Type B pancreatic cell (in vitro differentiated cells): ENCODE data around the gene PSMG1. TPM values are rescaled to one million over a fixed set of nuclear protein-coding genes. Genes with fewer than 3 reads are reported as not detected.
A peak's percentile ranks its signal among the peaks of the same experiment; 100 is the strongest.

ENCODE experiments used
- DNase-seq: peaks from one replicate; pipeline ENCODE4 v3.0.0; 2021; ENCODE audit warnings: mixed read lengths; ENCODE audit not compliant: unreplicated experiment; ENCODE audit errors: extremely low spot score
- H3K27ac Mint-ChIP-seq: 2 replicates; pipeline ENCODE4 v1.8.0; 2021; ENCODE audit warnings: mild to moderate bottlenecking, mixed read lengths
- H3K27me3 Mint-ChIP-seq: 2 replicates; pipeline ENCODE4 v1.8.0; 2021; ENCODE audit warnings: mixed read lengths
- H3K36me3 Mint-ChIP-seq: 2 replicates; pipeline ENCODE4 v1.8.0; 2021; ENCODE audit warnings: mixed read lengths
- H3K4me1 Mint-ChIP-seq: one replicate; pipeline ENCODE4 v1.8.0; 2021; ENCODE audit warnings: mixed read lengths; ENCODE audit not compliant: unreplicated experiment
- H3K4me3 Mint-ChIP-seq: 2 replicates; pipeline ENCODE4 v1.8.0; 2021; ENCODE audit warnings: mild to moderate bottlenecking, mixed read lengths
- H3K9me3 Mint-ChIP-seq: 2 replicates; pipeline ENCODE4 v1.8.0; 2021; ENCODE audit warnings: mixed read lengths
- total RNA-seq: library from RNA; stranded (reverse); gene quantifications from 2 replicates; pipeline ENCODE4 v1.2.1, GENCODE V29; 2021; ENCODE audit warnings: low replicate concordance
- TF ChIP-seq, protein P1 (sequence below): fragments of 200-600 bp; sonication (generic); conservative IDR thresholded peaks from 2 replicates; pipeline ENCODE4 v1.5.0; 2021; ENCODE audit warnings: antibody characterized with exemption, mild to moderate bottlenecking

PSMG1 gene
- total RNA-seq, 1 donor from 2014 or later = 60.6 TPM

DNA sequence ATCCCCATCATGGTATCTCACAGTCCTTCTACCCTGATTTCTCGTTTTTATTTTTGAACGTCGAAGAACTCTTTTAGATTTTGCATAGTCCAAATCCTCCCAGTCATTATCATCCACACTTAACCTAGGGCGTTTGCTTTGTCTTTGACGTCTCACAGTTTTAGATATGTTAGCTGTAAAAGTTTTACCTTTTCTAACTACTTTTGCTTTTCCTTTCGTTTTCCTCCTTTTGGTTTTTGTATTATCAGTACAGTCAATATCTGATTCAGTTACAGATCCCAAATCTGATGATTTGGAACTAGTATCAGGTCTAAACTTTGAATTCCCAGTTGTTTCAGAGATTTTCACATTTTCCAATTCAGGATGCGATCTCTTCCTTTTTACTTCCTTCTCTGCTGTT is 13.1 kb upstream of the PSMG1 start:
- Mint-ChIP-seq H3K4me3 (no peak overlapping the region), H3K4me1 (no peaks in the 10 kb centered on the region), H3K9me3 (no peaks in the 10 kb centered on the region), H3K36me3 (peaks cover 31% of the 10 kb centered on the region), H3K27me3 (no peaks in the 10 kb centered on the region), H3K27ac (peak overlapping the region; percentile 1)
- TF ChIP-seq, protein P1, sequence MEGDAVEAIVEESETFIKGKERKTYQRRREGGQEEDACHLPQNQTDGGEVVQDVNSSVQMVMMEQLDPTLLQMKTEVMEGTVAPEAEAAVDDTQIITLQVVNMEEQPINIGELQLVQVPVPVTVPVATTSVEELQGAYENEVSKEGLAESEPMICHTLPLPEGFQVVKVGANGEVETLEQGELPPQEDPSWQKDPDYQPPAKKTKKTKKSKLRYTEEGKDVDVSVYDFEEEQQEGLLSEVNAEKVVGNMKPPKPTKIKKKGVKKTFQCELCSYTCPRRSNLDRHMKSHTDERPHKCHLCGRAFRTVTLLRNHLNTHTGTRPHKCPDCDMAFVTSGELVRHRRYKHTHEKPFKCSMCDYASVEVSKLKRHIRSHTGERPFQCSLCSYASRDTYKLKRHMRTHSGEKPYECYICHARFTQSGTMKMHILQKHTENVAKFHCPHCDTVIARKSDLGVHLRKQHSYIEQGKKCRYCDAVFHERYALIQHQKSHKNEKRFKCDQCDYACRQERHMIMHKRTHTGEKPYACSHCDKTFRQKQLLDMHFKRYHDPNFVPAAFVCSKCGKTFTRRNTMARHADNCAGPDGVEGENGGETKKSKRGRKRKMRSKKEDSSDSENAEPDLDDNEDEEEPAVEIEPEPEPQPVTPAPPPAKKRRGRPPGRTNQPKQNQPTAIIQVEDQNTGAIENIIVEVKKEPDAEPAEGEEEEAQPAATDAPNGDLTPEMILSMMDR = no peak
- no peak for DNase-seq

DNA sequence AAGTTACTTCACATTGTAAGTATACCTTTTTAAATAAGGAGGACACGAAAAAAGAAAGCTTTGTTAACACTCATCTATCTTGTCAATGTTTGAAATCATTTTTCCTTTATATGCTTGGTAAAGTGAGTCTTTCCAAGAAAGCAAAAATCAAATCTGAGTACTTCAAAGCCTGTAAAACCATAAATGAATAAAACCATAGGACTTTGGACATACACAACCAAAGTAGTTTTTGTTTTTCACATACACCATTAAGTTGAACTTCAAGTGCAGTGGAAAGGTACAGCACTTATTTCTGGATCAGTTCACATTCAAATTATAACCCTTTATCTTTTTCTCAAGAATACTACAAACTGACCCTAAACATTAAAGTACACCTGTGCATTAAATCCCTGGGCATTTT is 10.1 kb upstream of the PSMG1 start:
- TF ChIP-seq, protein P1 = no peak
- Mint-ChIP-seq H3K4me3 (no peak overlapping the region), H3K27me3 (no peaks in the 10 kb centered on the region), H3K27ac (no peak overlapping the region), H3K36me3 (peaks cover 24% of the 10 kb centered on the region), H3K9me3 (no peaks in the 10 kb centered on the region), H3K4me1 (peaks cover 4% of the 10 kb centered on the region)
- DNase-seq = no peak

DNA sequence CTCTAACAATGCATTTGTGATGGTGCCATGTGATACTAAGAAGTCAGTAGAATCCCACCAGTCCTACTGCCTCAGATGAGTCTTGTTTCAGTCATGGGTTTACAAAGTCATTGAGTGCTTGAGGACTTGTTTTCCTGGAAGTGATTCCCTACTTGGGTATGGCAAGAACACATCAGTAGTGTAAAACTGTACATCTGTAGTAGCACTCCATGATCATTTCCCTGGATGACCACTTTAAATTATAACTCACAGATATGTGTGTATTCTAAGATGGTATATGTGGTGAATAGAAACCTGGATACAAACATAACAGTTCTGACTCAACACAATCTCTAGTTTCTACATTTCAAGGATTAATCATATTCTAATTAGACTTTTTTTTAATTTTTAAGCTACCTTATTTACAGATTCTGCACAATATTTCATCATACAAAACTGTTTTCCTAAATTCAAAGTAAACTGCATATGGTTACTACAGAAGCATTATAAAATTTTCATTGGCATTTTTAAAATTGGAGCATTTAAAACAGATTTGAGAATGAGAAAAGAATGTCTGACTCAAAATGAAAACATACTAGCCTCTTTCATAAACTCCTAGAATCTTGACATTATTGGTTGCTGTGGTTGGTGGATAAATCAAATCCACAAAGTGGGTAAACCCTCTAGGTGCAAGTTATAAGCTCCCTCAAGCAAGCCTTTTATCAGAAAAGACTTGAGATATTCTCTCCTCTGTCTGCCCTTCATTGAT is 6.8 kb upstream of the PSMG1 start:
- H3K27ac Mint-ChIP-seq = no peak overlapping the region
- no peak for DNase-seq
- H3K36me3 Mint-ChIP-seq = peaks cover 5% of the 10 kb centered on the region
- H3K4me3 Mint-ChIP-seq = no peak overlapping the region
- H3K9me3 Mint-ChIP-seq = no peaks in the 10 kb centered on the region
- TF ChIP-seq, protein P1 = no peak
- H3K4me1 Mint-ChIP-seq = peaks cover 23% of the 10 kb centered on the region
- H3K27me3 Mint-ChIP-seq = no peaks in the 10 kb centered on the region

DNA sequence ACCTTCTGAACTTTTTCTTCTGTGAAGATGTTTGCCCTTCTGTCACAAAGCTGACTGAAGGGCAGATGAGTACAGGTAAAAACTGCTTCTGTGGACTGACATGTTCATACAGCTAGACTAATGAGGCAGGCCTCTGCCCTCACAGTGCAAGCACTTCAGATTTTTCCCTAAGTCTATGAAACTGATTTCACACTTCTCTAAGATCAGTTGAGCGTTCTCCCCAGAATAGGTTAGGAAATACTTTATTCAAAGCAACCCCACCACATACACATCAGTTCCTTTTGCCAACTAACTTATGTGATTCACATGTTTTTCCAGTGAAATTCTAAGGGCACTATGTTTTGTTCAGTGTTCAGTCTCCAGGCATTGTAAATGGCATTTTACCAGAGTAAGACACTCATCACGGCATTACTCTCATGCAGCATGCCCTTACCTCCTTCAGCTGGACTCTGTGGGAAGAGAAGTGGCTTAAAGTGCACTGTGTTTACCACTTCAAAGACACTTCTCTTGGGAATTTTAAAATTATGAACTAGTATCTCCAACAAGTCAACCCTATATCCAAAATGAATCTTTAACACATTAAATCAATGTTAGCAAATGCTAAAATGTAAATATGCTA is 5.4 kb upstream of the PSMG1 start:
- Mint-ChIP-seq H3K4me3 (no peak overlapping the region), H3K4me1 (peaks cover 31% of the 10 kb centered on the region), H3K36me3 (no peaks in the 10 kb centered on the region), H3K9me3 (no peaks in the 10 kb centered on the region), H3K27ac (no peak overlapping the region), H3K27me3 (no peaks in the 10 kb centered on the region)
- TF ChIP-seq, protein P1 = no peak
- no peak for DNase-seq

DNA sequence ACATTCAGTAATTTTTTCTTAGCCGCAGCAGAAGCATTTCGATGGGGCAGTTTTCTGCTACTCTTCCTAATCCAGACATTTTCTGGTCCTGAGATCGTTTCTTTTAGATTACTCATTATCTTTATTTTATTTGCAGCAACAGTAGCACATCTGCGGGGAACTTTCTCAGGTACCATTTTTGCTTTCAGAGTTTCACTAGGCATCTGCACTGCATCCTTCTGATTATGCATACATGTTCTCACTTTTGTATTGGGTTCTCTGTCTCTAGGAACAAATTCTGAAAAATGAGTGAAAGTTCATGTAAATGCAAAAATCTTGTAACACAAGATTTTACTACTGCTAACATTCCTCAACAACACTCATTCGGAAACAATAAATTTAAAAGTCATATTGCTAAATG is 3.9 kb upstream of the PSMG1 start:
- Mint-ChIP-seq H3K4me3 (no peak overlapping the region), H3K27ac (no peak overlapping the region), H3K4me1 (peaks cover 34% of the 10 kb centered on the region), H3K27me3 (no peaks in the 10 kb centered on the region), H3K36me3 (no peaks in the 10 kb centered on the region), H3K9me3 (no peaks in the 10 kb centered on the region)
- TF ChIP-seq, protein P1 = no peak
- DNase-seq = no peak
